DOHH2 (cell line): ENCODE results near the gene DCLK3.

ENCODE experiments used
- H3F3A ChIP-seq: fragments of 200-600 bp; sonication (generic), shearing (Covaris generic); 2 replicates; pipeline ENCODE4 v1.6.0; 2016; ENCODE audit warnings: antibody characterized with exemption, mild to moderate bottlenecking; ENCODE audit not compliant: control insufficient read depth, insufficient read depth
- H3K27ac ChIP-seq: fragments of 200-600 bp; sonication (generic); 2 replicates; pipeline ENCODE4 v1.5.1; 2014; ENCODE audit warnings: low read depth, mild to moderate bottlenecking, low read length, moderate library complexity
- H3K27me3 ChIP-seq: fragments of 200-600 bp; sonication (generic); 2 replicates; pipeline ENCODE4 v1.6.1; 2014; ENCODE audit warnings: mild to moderate bottlenecking, low read length, mixed read lengths; ENCODE audit not compliant: control insufficient read depth
- H3K36me3 ChIP-seq: fragments of 200-600 bp; sonication (generic); 2 replicates; pipeline ENCODE4 v1.6.1; 2014; ENCODE audit warnings: mild to moderate bottlenecking, low read length, moderate library complexity, mixed read lengths; ENCODE audit not compliant: control insufficient read depth
- H3K4me1 ChIP-seq: fragments of 200-600 bp; sonication (generic); 2 replicates; pipeline ENCODE4 v1.6.1; 2014; ENCODE audit warnings: mild to moderate bottlenecking, low read length, mixed read lengths; ENCODE audit not compliant: control insufficient read depth
- H3K4me2 ChIP-seq: fragments of 200-600 bp; sonication (generic); 2 replicates; pipeline ENCODE4 v1.6.0; 2014; ENCODE audit warnings: mild to moderate bottlenecking, low read length, moderate library complexity
- H3K4me3 ChIP-seq: fragments of 200-600 bp; sonication (generic); 2 replicates; pipeline ENCODE4 v1.5.1; 2014; ENCODE audit warnings: mild to moderate bottlenecking, low read length, mixed read lengths
- H3K79me2 ChIP-seq: fragments of 200-600 bp; sonication (generic); 2 replicates; pipeline ENCODE4 v1.6.1; 2014; ENCODE audit warnings: mild to moderate bottlenecking, low read length, mixed read lengths; ENCODE audit not compliant: control insufficient read depth
- H3K9me2 ChIP-seq: fragments of 200-600 bp; sonication (generic); replicated peaks from 2 replicates; pipeline ENCODE4 v1.6.1; 2014; ENCODE audit warnings: mild to moderate bottlenecking, low read length, mixed read lengths; ENCODE audit not compliant: control insufficient read depth
- H3K9me3 ChIP-seq: fragments of 200-600 bp; sonication (generic); 2 replicates; pipeline ENCODE4 v1.6.1; 2014; ENCODE audit warnings: antibody characterized with exemption, low read length, mixed read lengths; ENCODE audit not compliant: control insufficient read depth, insufficient read depth
- H4K20me1 ChIP-seq: fragments of 200-600 bp; sonication (generic); 2 replicates; pipeline ENCODE4 v1.6.0; 2014; ENCODE audit warnings: low read depth, mild to moderate bottlenecking, antibody characterized with exemption, low read length, moderate library complexity; ENCODE audit not compliant: control insufficient read depth, insufficient read depth
- CTCF ChIP-seq: fragments of 200-600 bp; sonication (generic); IDR thresholded peaks from one replicate; pipeline ENCODE4 v1.5.1; 2014; ENCODE audit warnings: antibody characterized with exemption, mild to moderate bottlenecking, low read depth, low read length; ENCODE audit not compliant: poor library complexity, severe bottlenecking
- EZH2phosphoT487 ChIP-seq: fragments of 200-600 bp; sonication (generic); IDR thresholded peaks from 2 replicates; pipeline ENCODE4 v1.6.1; 2017; ENCODE audit warnings: borderline replicate concordance, mild to moderate bottlenecking, antibody characterized with exemption, low read length, moderate library complexity, mixed read lengths

DCLK3 gene

GRCh38 chr3:36700537-36701248 lies 63.7 kb downstream of the DCLK3 start:
- no peak overlapping the region for H3K4me2 ChIP-seq
- H3K36me3 ChIP-seq: no peaks in the 10 kb centered on the region
- no peaks in the 10 kb centered on the region for H3K9me2 ChIP-seq
- no peaks in the 10 kb centered on the region for H3K9me3 ChIP-seq
- no peaks in the 10 kb centered on the region for H4K20me1 ChIP-seq
- H3K4me1 ChIP-seq: no peaks in the 10 kb centered on the region
- no peak overlapping the region for H3K27ac ChIP-seq
- no peak overlapping the region for H3K4me3 ChIP-seq
- H3F3A ChIP-seq: no peaks in the 10 kb centered on the region
- no peaks in the 10 kb centered on the region for H3K79me2 ChIP-seq
- TF ChIP-seq CTCF: peak; percentile 81
- no peak for TF ChIP-seq EZH2phosphoT487
- H3K27me3 ChIP-seq: no peaks in the 10 kb centered on the region; the same call in 1 of the 2 replicates

- H3K36me3 ChIP-seq: no peaks in the 10 kb centered on the region
- TF ChIP-seq EZH2phosphoT487: no peak
- TF ChIP-seq CTCF: no peak
- H3F3A ChIP-seq: no peaks in the 10 kb centered on the region
- H3K4me1 ChIP-seq: no peaks in the 10 kb centered on the region
- H3K79me2 ChIP-seq: no peaks in the 10 kb centered on the region
- H3K4me3 ChIP-seq: no peak overlapping the region
- H4K20me1 ChIP-seq: no peaks in the 10 kb centered on the region
- no peak overlapping the region for H3K27ac ChIP-seq
- H3K27me3 ChIP-seq: peaks cover 10% of the 10 kb centered on the region; the same call in 1 of the 2 replicates
- no peaks in the 10 kb centered on the region for H3K9me3 ChIP-seq
- H3K9me2 ChIP-seq: no peaks in the 10 kb centered on the region
- H3K4me2 ChIP-seq: no peak overlapping the region
These were observed 66.0 kb downstream of the DCLK3 start for GRCh38 chr3:36698314-36698713.

GRCh38 chr3:36697229-36698001 lies 66.9 kb downstream of the DCLK3 start:
- no peaks in the 10 kb centered on the region for H3F3A ChIP-seq
- no peaks in the 10 kb centered on the region for H3K36me3 ChIP-seq
- peaks cover 10% of the 10 kb centered on the region; the same call in 1 of the 2 replicates for H3K27me3 ChIP-seq
- no peaks in the 10 kb centered on the region for H3K4me1 ChIP-seq
- no peaks in the 10 kb centered on the region for H3K9me3 ChIP-seq
- H3K79me2 ChIP-seq: no peaks in the 10 kb centered on the region
- no peak overlapping the region for H3K4me3 ChIP-seq
- H4K20me1 ChIP-seq: no peaks in the 10 kb centered on the region
- no peak overlapping the region for H3K4me2 ChIP-seq
- TF ChIP-seq EZH2phosphoT487 (no peak), CTCF (no peak)
- H3K27ac ChIP-seq: no peak overlapping the region
- no peaks in the 10 kb centered on the region for H3K9me2 ChIP-seq
